Measurements from ENCODE around the gene MAP3K3.

Gene MAP3K3

GRCh38 chr17:63644846-63645245 lies 22.6 kb downstream of the MAP3K3 start:
- no peak overlapping the region for H3K27ac ChIP-seq
- TF ChIP-seq ZFX (IDR thresholded peaks at IDR 0.05): no peak

- H3K27ac ChIP-seq: no peak overlapping the region
- no peak for TF ChIP-seq ZFX (IDR thresholded peaks at IDR 0.05)
- no peak for TF ChIP-seq CTCF (conservative IDR thresholded peaks at IDR 0.05)
Measured at GRCh38 chr17:63645775-63646487, 23.7 kb downstream of the MAP3K3 start.

GRCh38 chr17:63646488-63646806 lies 24.2 kb downstream of the MAP3K3 start:
- no peak overlapping the region for H3K27ac ChIP-seq
- TF ChIP-seq CTCF (conservative IDR thresholded peaks at IDR 0.05) (no peak), ZFX (IDR thresholded peaks at IDR 0.05) (no peak)

- H3K27ac ChIP-seq: no peak overlapping the region
- TF ChIP-seq CTCF (conservative IDR thresholded peaks at IDR 0.05) (no peak), ZFX (IDR thresholded peaks at IDR 0.05) (no peak)
Measured at GRCh38 chr17:63647065-63647725, 25.0 kb downstream of the MAP3K3 start.

- no peak overlapping the region for H3K27ac ChIP-seq
- no peak for TF ChIP-seq CTCF (conservative IDR thresholded peaks at IDR 0.05)
- no peak for TF ChIP-seq ZFX (IDR thresholded peaks at IDR 0.05)
Measured at GRCh38 chr17:63647936-63648335, 25.7 kb downstream of the MAP3K3 start.

- H3K27ac ChIP-seq: no peak overlapping the region
- no peak for TF ChIP-seq ZFX (IDR thresholded peaks at IDR 0.05)
- no peak for TF ChIP-seq CTCF (conservative IDR thresholded peaks at IDR 0.05)
Measured at GRCh38 chr17:63649813-63650212, 27.6 kb downstream of the MAP3K3 start.

- no peak for TF ChIP-seq ZFX (IDR thresholded peaks at IDR 0.05)
- TF ChIP-seq CTCF (conservative IDR thresholded peaks at IDR 0.05): no peak
- no peak overlapping the region for H3K27ac ChIP-seq
Measured at GRCh38 chr17:63652106-63652505, 29.9 kb downstream of the MAP3K3 start.

GRCh38 chr17:63653050-63653449 lies 30.8 kb downstream of the MAP3K3 start:
- TF ChIP-seq CTCF (conservative IDR thresholded peaks at IDR 0.05) (no peak), ZFX (IDR thresholded peaks at IDR 0.05) (no peak)

More at GRCh38 chr17:63653050-63653449, 30.8 kb downstream of the MAP3K3 start:
- H3K27ac ChIP-seq: no peak overlapping the region
